GM21825 (cell line): Measurements from ENCODE around the gene ADCY9.
"Not testable (repeated sequence)": the region's sequence is repeated elsewhere in the genome, so short reads cannot be mapped to it uniquely, and the experiment has no call there.

Experiments used
- ATAC-seq: cut with Tn5 transposase; IDR thresholded peaks from one replicate; pipeline ENCODE4 v1.9.1; 2021; ENCODE audit warnings: mild to moderate bottlenecking, moderate library complexity; ENCODE audit not compliant: unreplicated experiment

ADCY9 gene

DNA sequence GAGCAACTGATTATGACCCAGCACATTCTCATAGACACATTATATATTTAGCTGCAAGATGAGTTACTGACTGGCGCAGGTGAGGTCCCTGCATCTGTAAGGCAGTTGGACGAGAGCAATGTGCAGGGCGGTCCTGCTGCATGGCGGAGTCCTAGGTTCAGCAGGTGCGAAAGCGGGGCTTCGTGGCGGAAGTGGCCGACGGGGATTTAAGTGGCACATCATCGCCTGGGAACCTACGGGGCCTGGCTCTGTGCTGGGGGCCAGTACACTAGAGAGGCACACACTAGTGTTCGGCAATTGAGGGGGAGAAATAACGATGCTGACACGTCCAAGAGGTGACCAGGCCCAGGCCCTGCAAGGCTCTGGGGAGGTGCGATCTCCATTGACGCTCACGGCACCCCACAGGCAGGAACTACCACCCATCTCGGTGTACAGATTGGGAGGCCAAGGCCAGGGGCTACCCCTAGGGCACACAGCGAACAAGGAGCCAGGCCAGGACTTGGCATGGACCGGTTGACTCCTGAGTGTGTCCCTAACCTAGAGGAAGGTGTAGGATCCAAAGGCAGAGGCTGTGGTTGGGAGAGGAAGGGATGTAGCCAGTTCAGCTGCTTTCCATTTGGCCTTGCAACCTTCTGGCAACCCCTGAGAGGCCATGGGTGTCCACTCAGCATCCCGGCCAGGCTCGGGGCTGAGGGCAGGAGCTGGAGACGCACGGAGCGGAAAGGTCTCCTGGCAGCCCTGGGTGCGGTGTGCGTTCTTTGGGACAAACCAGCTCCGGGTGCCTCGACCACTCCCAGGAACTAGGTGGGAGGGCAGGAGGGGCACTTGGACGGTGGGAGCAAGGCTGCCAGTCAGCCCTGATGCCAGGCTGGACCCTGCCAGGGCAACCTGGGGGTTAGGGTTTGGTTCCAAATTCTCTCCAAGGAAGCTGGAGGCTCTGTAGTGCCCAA, 131.9 kb downstream of the ADCY9 start:
- no peak for ATAC-seq

DNA sequence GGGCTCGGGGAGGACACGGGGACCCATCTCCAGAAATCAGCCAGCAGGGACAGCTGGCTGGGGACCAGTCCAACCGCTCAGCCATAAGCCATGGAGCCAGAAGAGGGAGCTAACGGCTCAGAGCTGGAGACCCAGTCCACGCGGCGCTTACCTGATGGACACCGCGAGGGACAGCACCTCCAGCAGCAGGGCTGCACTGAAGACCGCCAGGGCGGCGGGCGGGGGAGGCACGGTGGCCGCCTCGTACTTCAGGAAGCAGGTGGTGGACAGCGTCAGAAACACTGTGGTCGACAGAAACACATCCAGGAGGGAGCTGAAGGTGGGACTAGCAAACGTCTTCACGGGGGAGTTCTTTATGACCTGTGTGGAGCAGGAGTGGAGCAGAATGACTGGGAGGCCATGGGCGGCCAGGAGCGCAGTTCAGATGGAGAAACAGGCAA, 133.1 kb downstream of the ADCY9 start:
- no peak for ATAC-seq

DNA sequence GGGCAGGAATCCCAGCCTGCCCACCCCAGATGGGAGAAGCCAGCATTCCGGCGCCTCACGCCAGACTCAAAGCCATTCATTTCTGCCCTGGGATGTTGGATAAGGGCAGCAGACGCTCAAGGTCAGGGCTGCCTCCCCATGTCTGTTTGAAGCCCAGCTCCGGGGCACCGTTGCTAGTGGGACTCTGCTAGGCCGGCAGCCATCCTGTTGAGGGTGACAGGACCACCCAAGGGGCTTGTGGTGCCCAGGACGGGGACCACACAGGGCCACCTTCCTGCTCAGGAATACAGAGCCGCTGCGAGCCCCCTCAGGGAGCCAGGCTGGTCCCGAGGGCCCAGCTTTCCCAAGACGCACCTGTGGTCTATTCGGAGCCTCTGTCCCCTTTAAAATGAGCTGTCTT, 134.0 kb downstream of the ADCY9 start:
- no peak for ATAC-seq

DNA sequence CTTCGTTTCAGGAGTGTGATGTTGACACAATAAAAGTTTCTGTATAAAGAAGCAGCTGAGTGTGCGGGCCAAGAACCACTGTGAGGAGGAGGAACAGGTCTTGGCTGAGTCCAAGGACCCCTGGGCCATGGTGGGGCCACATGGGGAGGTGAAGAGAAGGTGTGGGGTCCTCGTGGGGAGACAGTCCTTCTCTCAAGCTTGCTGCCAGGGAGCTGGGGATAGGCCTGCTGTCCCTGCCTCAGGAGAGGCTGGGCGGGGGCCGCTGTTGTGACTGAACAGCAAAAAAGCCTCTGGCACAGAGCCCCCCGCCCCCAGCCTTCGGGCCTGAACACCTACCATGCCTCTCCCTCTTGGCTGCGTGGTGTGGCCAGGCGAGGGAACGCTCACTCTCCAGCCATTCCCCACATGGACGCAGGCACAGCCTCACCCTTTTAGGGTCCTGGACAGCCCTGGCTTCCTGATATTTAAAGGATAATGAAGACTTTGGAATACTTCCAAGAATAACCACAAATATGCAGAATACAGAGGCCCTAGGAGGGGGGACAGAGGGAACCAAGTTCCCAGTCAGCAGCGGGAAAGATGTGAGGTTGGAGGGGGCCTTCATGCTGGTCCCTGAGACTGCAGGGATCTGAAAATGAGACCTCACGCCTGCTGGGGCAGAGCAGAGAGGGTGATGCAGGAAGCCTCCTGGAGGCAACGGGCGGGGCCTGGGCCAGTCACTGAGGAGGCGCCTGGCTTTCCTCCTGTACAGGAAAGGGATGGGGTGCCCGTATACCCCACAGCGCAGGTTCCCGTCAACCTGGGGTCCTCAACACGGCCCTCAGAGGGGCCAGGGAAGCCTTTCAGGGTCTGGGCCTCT, 135.8 kb downstream of the ADCY9 start:
- no peak for ATAC-seq

DNA sequence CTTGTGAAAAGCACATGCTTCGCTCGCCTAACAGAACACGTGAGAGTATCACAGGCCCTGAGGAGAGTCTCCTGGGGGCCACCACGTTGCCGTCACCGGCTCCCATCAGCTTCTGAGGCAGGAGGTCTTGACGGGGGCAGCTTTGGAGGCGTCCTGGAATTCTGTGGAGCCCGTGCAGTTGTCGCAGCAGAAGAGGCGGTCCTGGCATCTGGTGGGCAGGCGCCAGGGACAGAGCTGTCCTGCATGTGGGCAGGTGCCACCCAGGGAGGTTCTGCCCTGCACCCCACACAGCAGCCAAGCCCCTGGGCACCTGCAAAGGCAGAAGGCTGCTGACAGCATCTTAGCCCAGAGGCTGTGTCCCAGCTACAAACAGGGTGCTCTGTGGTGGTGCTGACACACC, 136.7 kb downstream of the ADCY9 start:
- no peak for ATAC-seq

DNA sequence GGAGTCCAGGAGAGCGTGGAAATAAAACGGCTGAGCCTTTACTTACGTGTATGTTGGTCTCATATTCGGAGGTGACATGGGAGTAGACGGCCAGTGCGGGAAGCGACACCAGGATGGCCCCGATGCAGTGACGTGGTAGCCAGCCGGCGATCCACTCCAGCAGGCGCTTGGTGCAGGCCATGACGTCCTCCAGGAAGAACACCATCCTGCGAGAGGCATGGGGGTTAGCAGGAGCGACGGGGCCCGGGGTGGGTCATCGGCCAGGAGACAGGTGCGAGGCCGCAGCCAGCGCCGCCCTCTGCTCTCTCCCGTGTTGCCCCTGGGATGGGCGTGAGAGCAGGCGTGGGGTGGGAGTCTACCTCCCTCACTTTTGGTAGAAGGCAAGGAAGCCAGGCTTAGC, 137.2 kb downstream of the ADCY9 start:
- ATAC-seq = no peak

DNA sequence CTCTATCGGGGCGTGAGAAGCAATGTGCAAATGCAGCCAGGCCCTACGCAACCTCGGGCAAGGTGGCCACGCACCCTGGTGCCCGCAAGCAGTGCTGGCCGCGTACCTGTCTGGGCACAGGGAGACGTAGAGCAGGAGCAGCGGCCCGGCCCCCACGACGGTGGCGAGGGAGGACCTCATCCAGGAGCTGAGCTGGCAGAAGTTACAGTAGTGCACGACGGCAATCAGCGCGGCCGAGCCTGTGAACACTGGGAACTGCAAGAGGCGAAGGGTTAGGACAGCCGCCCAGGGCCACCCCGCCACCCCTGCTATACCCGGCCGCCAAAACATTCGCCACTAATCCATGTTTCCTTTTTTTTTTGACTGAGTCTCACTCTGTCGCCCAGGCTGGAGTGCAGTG, 138.9 kb downstream of the ADCY9 start:
- ATAC-seq = no peak

DNA sequence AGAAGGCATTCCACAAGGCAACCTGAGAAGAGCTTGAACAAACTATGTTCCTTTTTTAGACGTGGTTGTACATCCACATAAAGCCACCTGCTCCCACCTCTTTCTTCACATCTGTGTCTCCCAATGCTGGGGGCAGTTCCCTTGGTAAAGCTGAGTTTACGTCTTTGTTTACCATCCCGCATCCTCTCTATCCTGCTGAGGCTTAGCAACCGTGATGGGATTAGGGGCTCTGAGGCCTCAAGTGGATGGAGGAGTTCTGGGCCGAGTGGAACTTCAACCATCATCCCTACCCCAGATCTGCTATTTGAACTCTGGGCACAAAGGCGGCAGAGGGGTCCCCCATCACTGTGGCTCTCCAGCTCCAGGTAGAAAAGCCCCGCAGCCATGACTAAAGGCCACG, 141.5 kb downstream of the ADCY9 start:
- ATAC-seq = no peak

DNA sequence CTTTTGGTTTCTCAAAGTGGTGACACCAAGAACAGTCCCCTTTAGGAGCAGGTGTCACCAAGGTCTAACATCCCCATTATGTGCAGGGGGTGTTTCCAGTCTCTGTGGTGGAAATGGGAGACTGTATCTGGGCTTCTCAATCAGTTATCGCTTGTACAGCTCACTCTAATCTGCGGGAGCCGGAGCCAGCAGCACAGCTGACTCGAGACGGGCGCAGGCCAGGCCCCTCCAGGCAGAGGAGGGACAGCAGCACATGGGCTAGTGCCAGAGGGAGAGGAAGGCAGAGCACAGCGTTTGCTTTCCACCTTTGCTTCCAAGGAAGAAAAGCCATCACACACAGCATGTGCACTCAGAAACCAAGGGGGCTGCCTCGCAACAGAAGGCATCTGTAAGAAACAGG, 144.5 kb downstream of the ADCY9 start:
- no peak for ATAC-seq

DNA sequence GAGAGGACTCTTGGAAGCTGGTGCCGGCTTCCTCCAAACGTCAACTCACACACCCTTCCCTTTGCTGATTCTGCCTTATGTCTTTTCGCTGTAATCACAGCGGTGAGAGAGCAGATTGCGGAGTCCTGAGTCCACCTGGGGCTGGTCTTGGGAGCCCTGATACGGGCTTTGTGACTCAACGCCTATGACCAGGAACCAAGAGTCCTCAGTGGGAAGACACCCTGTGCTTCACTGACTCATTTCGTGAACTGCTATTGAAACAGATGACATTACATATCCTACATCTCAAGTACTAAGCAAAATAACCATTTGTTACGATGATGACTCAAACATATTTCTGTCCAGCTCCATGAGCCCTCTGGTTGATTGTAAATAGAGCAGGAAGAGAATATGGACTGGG, 145.0 kb downstream of the ADCY9 start:
- no peak for ATAC-seq

DNA sequence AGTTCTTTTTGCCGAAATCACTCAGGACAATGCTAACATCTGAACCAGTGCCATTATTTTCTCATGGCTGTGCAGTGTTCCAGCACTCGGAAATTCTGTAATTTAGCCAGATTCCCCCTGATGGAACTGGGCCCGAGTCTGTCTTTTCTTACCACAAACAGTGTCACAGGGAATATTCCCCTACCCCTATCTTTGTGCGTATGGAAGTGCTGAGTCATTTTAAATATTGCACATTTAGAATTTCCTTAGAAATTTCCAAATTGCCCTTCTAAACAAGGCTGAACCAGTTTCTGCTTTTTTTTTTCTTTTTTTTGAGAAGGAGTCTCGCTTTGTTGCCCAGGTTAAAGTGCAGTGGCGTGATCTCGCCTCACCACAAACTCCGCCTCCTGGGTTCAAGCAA, 147.7 kb downstream of the ADCY9 start:
- no peak for ATAC-seq

DNA sequence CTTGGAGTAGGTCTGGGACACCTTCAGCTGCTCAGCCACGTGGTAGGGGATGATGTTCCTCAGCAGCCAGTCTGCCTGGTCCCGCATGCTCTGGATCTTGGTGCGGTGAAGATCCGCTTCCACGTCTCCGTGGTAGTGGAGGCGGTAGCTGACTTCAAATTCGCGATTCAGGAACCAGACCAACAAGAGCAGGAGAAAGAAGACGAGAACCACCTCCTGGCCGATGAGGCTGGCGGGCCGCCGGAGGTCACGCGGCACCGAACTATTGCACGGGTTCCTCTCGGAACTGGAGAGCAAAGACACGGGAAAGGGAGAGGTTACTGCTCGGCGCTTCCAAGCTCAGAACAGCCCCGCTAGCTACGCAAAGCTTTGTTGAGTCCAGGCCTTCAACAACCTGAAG, 149.6 kb downstream of the ADCY9 start:
- no peak for ATAC-seq

DNA sequence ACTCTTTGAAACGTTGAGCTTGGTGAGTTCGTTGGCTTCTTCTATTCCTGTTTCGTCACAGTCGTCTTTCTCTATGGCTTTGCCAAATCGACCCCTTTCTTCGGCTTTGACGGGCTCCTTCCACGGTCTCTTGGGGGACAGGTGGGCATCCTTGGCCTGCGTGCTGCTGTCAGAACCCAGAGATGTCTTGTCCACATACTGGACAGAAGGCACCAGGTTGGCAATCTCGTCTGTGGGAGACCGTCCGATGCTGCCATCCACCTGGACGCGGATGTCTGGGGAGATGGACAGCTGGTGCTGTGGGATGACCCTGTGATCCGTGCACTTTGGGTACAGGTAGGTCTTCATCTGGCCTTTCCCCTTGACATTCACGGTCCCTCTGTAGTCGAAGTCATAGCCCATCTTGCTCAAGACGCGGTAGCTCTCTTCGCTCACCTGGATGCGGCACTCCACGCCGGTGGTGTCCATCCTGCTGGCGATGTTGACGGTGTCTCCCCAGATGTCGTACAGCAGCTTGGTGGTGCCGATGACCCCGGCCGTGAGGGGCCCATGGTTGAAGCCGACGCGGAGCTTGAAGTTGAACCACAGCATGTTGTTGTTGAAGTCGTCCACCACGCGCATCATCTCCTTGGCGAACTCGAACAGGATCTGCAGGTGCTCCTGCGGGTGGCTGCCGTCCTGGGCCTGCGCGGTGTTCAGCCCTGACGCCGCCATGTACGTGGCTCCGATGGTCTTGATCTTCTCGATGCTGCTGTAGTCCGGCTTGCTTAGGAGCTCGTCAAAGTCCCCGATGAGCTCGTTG, 150.3 kb downstream of the ADCY9 start:
- no peak for ATAC-seq

DNA sequence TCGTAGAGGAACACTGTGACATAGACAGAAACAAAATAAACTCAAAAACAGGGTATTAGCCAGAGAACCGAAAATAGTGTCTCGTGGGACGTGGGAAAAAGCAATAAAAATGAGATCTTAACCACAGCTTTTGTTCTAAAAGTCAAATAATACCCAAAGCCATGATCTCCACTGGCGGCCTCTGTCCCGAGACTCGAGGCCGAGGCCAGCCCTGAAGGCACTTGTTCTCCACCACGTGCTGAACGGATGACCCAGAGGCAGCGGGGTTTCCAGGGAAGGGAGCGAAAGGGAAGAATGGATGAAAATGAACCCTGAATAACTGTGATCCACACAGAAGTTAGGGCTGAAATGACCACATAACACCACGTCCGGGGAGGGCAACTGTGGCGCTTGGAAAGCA, 150.9 kb downstream of the ADCY9 start:
- ATAC-seq = no peak

DNA sequence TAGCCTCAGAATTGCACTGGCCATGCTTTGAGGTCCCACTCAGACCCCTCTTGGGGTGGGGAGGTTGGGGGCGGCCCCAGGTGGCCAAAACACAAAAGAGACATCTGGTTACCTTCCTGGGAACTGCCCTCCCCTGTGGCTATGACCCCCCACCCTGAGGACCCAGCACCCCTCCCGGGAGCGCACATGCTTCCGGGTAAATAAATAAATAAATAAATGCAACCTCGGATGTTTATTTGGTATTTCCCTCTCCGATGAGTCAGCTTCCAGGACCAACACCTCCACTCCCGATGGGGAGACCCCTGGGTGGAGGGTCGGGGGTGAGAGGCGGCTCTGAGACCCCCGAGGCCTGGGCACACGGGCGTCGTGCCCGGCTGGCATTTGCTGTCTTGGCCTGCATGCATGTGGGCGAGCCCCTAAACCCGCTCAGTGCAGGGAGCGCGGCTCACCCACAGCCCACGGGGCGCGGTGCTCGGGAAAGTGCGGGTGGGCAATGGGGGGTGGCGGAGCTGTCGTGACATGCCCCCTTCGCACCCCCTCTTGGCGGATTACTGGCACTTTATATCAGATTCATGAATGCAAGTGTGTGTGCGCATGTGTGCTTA, 151.5 kb downstream of the ADCY9 start:
- no peak for ATAC-seq

DNA sequence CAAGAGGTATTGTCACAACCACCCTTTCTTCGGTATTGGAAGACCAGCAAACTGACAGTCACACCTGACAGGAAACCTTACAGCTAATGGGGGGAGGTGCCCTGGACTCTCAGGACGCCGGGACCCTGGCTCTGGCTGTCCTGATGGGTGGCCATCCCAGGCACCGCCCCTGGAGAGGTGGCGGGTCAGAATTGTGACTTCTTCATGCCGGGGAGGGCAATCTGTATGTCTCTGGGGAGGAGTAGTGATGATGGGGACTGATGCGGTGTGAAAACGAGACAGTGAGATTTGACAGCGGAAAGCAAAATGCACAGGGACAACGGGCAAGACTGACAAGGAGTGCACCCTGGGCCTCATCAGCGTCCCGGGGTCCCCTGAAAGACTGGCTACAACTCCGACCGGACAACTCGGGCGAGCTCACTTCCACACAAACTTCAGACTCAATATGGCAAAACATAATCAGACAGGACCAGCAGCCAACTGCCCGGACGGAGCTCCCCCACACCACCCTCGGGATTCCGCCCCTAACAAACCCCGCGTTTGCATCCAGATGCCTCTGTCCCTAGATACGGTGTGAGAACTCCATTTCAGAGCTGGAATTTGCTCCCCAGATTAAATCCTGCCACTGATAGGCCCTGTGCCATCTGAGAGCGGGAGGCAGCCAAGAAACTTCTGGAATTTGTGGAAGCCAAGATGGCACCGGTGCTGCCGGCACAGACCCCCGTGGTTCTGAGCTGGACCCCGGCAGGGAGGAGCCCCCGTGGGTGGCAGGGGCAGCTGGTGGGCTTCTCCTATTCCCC, 152.2 kb downstream of the ADCY9 start:
- ATAC-seq = no peak

DNA sequence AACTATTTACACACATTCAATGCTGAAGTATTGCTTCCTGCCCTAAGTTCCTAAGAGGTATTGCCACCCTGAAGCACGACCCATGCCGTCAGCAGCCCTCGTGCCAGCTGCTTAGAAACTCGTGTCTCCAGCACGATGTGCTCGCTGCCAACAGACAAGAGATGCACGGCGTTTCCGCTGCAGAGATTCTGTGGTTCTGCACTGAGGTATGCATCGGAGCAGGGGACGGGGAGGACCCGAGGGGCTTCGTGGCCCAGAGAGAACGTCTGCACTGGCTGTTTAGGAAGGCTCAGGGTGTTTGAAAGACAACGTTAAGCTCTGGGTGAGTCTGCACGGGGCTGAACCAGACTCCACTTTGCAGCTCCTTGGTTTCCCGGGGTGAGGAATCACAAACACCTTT, 153.0 kb downstream of the ADCY9 start:
- ATAC-seq = no peak

DNA sequence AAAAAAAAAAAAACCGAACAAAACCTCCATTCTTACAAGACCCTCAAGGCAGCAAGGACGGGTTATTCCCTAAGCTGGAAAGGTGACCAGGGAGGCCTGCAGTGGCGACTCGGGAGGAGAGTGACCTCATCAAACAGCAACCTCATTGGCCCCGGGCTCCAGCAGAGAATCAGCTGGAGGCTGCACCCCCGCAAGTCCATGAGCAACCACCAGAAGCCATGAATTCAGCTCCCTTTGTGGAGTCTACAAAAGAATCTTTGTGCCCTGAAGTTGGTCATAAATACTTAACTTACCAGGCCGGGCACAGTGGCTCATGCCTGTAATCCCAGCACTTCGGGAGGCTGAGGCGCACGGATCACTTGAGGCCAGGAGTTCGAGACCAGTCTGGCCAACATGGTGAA, 154.8 kb downstream of the ADCY9 start:
- ATAC-seq = no peak

DNA sequence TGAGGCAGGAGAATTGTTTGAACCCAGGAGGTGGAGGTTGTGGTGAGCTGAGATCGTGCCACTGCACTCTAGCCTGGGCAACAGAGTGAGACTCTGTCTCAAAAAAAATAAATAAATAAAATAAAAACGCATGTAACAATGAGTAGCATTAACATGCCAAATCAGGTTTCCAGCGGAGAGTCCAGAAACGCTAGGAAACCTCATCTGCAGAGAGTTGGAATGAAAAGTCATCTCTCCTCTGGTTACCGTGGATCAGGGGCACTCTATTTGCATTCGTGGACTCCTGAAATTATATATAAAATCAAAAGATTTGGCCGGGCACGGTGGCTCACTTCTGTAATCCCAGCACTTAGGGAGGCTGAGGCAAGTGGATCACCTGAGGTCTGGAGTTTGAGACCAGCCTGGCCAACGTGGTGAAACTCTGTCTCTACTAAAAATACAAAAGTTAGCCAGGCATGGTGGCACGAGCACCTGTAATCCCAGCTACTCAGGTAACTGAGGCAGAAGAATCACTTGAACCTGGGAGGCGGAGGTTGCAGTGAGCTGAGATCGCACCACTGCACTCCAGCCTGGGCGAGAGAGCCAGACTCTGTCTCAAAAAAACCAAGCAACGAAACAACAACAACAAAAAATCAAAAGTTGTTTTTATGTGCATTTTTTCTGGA, 156.2 kb downstream of the ADCY9 start:
- ATAC-seq = not testable (repeated sequence)
